Ovary (tissue), 3 donors: Measurements from ENCODE around the gene MAN1B1.

Source experiments
- POLR2A ChIP-seq: fragments of 450-650 bp; IDR thresholded peaks from one replicate; pipeline ENCODE4 v1.6.1; 2017; ENCODE audit warnings: antibody characterized with exemption, mild to moderate bottlenecking, moderate library complexity
- TF ChIP-seq, protein P1 (sequence below), 3 donors: fragments of 450-650 bp in 2 of 3; fragments of 200-600 bp in 1 of 3; IDR thresholded peaks; one replicate each; pipeline versions ENCODE4 v1.5.1 to v1.8.0; 2016 to 2022; ENCODE audit warnings: antibody characterized with exemption in 3 of 3, mild to moderate bottlenecking in 1 of 3
- donor health status: DM: no; HTN: no; CAD: no.

DNA sequence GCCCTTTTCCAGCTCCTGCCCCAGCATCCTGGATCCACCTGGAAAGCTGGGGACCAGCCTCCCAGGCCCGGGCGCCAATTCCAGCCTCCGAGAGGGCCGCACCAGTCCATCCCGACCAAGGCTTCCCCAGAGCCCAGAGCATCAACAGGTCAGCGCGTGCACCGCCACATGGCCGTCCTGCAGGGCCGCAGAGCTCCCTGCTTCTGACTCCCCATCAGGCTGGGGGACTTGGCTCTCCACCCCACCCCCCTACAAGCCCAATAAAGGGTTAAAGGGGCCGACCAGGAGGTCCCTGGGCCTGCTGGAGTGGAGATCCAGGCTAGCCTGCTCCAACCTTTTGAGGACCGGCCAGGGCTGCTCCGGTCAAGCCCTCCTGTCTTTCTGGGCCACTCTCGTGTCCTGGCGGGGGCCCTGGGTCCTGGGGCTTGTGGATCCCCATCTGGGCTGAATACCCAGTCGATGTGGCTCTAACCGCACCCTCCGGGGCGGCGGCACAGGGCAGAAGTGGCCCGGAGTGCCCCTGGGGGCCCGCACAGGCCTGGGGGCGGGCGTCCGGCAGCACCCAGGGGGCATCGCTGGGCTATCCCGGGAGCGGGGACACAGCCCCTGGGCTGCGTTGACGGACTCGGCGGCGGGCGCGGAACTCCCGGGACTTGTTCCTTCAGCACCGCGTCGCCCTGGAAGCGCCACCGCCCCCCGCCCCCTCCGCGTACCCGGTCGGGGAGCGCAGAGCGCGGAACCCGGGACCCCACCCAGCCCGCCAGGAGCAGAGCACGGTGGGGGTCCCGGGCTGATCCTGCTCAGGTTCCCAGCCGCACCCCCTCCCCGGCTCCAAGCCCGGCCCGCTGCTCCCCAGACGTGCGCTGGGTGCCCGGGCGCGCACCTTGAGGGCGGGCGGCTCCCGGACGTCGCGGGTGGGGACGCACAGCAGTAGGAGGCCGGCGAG is 33.5 kb upstream of the MAN1B1 start:
- TF ChIP-seq, protein P1, sequence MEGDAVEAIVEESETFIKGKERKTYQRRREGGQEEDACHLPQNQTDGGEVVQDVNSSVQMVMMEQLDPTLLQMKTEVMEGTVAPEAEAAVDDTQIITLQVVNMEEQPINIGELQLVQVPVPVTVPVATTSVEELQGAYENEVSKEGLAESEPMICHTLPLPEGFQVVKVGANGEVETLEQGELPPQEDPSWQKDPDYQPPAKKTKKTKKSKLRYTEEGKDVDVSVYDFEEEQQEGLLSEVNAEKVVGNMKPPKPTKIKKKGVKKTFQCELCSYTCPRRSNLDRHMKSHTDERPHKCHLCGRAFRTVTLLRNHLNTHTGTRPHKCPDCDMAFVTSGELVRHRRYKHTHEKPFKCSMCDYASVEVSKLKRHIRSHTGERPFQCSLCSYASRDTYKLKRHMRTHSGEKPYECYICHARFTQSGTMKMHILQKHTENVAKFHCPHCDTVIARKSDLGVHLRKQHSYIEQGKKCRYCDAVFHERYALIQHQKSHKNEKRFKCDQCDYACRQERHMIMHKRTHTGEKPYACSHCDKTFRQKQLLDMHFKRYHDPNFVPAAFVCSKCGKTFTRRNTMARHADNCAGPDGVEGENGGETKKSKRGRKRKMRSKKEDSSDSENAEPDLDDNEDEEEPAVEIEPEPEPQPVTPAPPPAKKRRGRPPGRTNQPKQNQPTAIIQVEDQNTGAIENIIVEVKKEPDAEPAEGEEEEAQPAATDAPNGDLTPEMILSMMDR (IDR thresholded peaks at IDR 0.05), result no peak
- no peak for TF ChIP-seq POLR2A
